GM13976 (cell line): ENCODE data around the gene METTL21A.

ENCODE experiments used
- DNase-seq: peaks from one replicate; pipeline ENCODE4 v3.0.0; 2012; ENCODE audit warnings: low spot score
- in situ Hi-C: fragments of 300-500 bp; cut with MboI; formaldehyde crosslinking; loops from one replicate; pipeline ENCODE4 v1.12.0; 2022; ENCODE audit warnings: low sequenced_read_pairs, mixed read lengths, inconsistent platforms; ENCODE audit not compliant: unreplicated experiment
- TF ChIP-seq, protein P1 (sequence below): IDR thresholded peaks from 2 replicates; pipeline ENCODE4 v1.5.1; 2012; ENCODE audit warnings: borderline replicate concordance, mild to moderate bottlenecking; ENCODE audit not compliant: insufficient read depth; ENCODE audit errors: extremely low read depth, missing control alignments, control extremely low read depth

METTL21A gene

GRCh38 chr2:207621501-207622039 lies 3.6 kb downstream of the METTL21A start:
- DNase-seq: peak; percentile 33
- in situ Hi-C loops: loop anchor here (10.0 kb wide), 1 partner anchor 413 kb away; no protein-coding TSS in a partner anchor
- TF ChIP-seq, protein P1, sequence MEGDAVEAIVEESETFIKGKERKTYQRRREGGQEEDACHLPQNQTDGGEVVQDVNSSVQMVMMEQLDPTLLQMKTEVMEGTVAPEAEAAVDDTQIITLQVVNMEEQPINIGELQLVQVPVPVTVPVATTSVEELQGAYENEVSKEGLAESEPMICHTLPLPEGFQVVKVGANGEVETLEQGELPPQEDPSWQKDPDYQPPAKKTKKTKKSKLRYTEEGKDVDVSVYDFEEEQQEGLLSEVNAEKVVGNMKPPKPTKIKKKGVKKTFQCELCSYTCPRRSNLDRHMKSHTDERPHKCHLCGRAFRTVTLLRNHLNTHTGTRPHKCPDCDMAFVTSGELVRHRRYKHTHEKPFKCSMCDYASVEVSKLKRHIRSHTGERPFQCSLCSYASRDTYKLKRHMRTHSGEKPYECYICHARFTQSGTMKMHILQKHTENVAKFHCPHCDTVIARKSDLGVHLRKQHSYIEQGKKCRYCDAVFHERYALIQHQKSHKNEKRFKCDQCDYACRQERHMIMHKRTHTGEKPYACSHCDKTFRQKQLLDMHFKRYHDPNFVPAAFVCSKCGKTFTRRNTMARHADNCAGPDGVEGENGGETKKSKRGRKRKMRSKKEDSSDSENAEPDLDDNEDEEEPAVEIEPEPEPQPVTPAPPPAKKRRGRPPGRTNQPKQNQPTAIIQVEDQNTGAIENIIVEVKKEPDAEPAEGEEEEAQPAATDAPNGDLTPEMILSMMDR: no peak

GRCh38 chr2:207619764-207620203 lies 5.4 kb downstream of the METTL21A start:
- TF ChIP-seq, protein P1: no peak
- in situ Hi-C loops: loop anchor here (10.0 kb wide), 1 partner anchor 415 kb away; no protein-coding TSS in a partner anchor
- DNase-seq: no peak

DNA sequence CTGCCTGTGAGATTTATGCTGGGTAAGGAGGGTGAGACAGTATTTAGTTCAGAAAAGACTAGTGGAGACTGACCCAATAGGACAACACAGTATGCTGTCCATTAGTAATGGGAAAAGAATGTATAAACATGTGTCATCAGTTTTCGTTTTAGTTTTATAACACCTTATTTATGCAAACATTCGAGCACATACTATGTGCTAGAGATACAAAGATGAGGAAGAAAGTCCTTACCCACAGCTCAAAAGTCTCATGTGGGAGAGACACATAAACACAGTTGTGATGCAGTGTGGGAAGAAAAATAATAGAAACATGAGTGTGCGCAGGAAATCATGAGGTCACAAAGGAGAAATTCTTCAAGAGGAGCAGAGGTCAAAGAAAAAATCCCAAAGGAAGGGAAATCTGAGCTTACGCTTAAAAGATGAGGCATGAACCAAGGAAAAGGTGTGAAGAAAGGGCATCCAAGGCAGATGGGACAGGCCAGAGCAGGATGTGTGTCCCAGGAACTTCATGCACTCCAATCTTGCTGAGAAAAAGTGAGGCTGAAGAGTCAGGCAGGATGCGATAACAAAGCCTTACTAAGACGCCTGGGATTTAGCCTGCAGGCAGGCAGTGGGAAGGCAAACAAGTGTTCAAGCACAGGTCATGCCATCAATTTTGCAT lies 8.1 kb downstream of the METTL21A start:
- DNase-seq: no peak
- TF ChIP-seq, protein P1: no peak
- in situ Hi-C loops: no loop called here

DNA sequence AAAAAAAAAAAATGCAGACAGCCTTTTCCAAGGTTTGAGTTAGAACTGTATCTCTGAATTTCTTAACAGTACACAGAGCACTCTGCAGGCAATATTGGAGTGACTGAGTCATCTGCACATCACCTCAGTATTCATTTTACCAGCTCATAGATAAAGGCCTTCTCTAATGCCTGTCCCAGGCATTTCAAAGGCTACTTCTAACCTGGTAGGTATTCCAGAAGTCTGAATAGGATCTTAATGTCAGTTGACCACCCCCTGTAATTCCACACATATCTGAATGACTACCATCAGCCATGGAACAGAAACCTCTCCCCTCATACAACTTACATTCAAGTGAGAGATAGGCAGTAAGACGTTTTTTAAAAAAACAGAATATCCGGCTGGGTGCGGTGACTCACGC lies 9.0 kb downstream of the METTL21A start:
- TF ChIP-seq, protein P1: no peak
- in situ Hi-C loops: no loop called here
- no peak for DNase-seq

DNA sequence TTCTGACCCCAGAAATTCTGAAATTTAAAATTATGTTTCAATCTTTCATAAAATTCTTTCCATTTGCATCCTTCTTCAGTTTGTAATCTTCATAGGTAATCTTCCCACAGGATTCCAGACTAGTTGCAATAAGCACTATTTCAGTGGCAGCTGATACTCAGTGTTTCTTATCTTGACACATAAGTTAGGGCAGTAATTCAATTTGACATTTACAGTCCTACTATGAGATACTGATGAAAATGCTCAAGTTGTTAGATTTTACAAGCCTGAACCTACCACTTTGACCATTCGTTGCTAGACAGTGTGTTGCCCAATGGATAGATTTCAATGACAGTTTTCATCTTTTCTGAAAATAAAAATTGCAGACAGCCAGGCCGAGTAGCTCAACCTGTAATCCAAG lies 10.4 kb downstream of the METTL21A start:
- in situ Hi-C loops: no loop called here
- no peak for DNase-seq
- TF ChIP-seq, protein P1: no peak

- in situ Hi-C loops: no loop called here
- TF ChIP-seq, protein P1: no peak
- DNase-seq: no peak
Observed at GRCh38 chr2:207612714-207613113, 12.5 kb downstream of the METTL21A start.

GRCh38 chr2:207606829-207607228 lies 18.4 kb downstream of the METTL21A start:
- TF ChIP-seq, protein P1: no peak
- no peak for DNase-seq
- in situ Hi-C loops: no loop called here
